Upper lobe of left lung (tissue), 6 donors: Measurements from ENCODE around the gene TBX15. TPM values are rescaled to one million over a fixed set of nuclear protein-coding genes. Genes with fewer than 3 reads are reported as not detected.

ENCODE experiments used
- ATAC-seq, 2 donors: fragments of 200-7000 bp; cut with Tn5 transposase; one replicate each; pipeline ENCODE4 v1.9.1; 2022; ENCODE audit warnings: mild to moderate bottlenecking in 2 of 2, moderate library complexity in 2 of 2; ENCODE audit not compliant: low FRiP score in 2 of 2
- DNase-seq, 2 donors: peaks; one replicate each; pipeline ENCODE4 v3.0.0-alpha.2; 2019 to 2020
- H3K27ac ChIP-seq, 4 donors: fragments of 200-600 bp; sonication (generic); one replicate each; pipeline ENCODE4 v1.5.1; 2016 to 2019
- H3K27me3 ChIP-seq, 4 donors: fragments of 200-600 bp; sonication (generic); one replicate each; pipeline ENCODE4 v1.5.1; 2017 to 2019
- H3K36me3 ChIP-seq, 4 donors: fragments of 200-600 bp; sonication (generic); one replicate each; pipeline ENCODE4 v1.5.1; 2016 to 2019
- H3K4me1 ChIP-seq, 4 donors: fragments of 200-600 bp; sonication (generic); one replicate each; pipeline ENCODE4 v1.5.1; 2018 to 2019
- H3K4me3 ChIP-seq, 4 donors: fragments of 200-600 bp; sonication (generic); one replicate each; pipeline ENCODE4 v1.5.1; 2017 to 2019; ENCODE audit warnings: mild to moderate bottlenecking in 2 of 4, moderate library complexity in 1 of 4
- H3K9me3 ChIP-seq, 4 donors: fragments of 200-600 bp; sonication (generic); one replicate each; pipeline ENCODE4 v1.5.1; 2018 to 2019
- CTCF ChIP-seq, 6 experiments: fragments of 450-650 bp in 4 of 6; fragments of 200-600 bp in 2 of 6; sonication (generic) in 2 of 6; IDR thresholded peaks; one replicate each; pipeline ENCODE4 v1.5.1; 2016 to 2019; ENCODE audit warnings: antibody characterized with exemption in 6 of 6
- EP300 ChIP-seq, 4 donors: sonication (generic); formaldehyde crosslinking; IDR thresholded peaks; one replicate each; pipeline ENCODE4 v1.5.1; 2017; ENCODE audit warnings: antibody characterized with exemption in 4 of 4, control low read depth in 2 of 4
- POLR2A ChIP-seq, 4 donors: fragments of 450-650 bp; IDR thresholded peaks; one replicate each; pipeline ENCODE4 v1.5.1; 2016 to 2017; ENCODE audit warnings: antibody characterized with exemption in 4 of 4, mild to moderate bottlenecking in 2 of 4
- POLR2AphosphoS5 ChIP-seq, 2 donors: sonication (generic); formaldehyde crosslinking; IDR thresholded peaks; one replicate each; pipeline ENCODE4 v1.5.1; 2017; ENCODE audit warnings: antibody characterized with exemption in 2 of 2
- WGBS, 2 donors: methylation state at CpG; one replicate each; pipeline ENCODE4 v1.1.5; 2017 to 2018; 5-methylcytosine and 5-hydroxymethylcytosine counted together
- total RNA-seq, 6 donors: library from RNA; depleted of rRNA in 4 of 6; stranded (reverse); fragments of >200 nt in 4 of 6; gene quantifications; one replicate each; pipeline versions ENCODE4 v1.1.0 to v1.2.1, GENCODE V29; 2016 to 2021
- donor health status: DM: no; HTN: no; CAD: no; lungs with moderate emphysema.
- donor health status: DM: no; HTN: yes; CAD: no; lungs with severe emphysema.

TBX15 gene
- total RNA-seq, 6 donors from 2014 or later = 0.13 to 1.2 (median 0.39) TPM; not detected in 1

- Histone ChIP-seq H3K27ac (no peak overlapping the region), H3K4me3 (no peak overlapping the region), H3K4me1 (peaks cover 18 to 50% (median 28%) of the 10 kb centered on the region in 4 donors), H3K9me3 (no peaks in the 10 kb centered on the region), H3K27me3 (peaks cover 2 to 77% (median 38%) of the 10 kb centered on the region in 4 donors), H3K36me3 (no peaks in the 10 kb centered on the region)
- WGBS, 2 donors = 30 to 49% methylated on average over 6 of the region's 6 CpGs
- DNase-seq = no peak
- no peak for TF ChIP-seq POLR2A (IDR thresholded peaks at IDR 0.05)
- no peak for ATAC-seq
These were observed 5.9 kb downstream of the TBX15 start for GRCh38 chr1:118982266-118982665.

GRCh38 chr1:118981436-118981835 is 6.7 kb downstream of the TBX15 start:
- no peak overlapping the region for H3K27ac ChIP-seq
- peaks cover 14 to 42% (median 25%) of the 10 kb centered on the region in 4 donors for H3K4me1 ChIP-seq
- H3K27me3 ChIP-seq = peaks cover 2 to 70% (median 35%) of the 10 kb centered on the region in 4 donors
- WGBS, 2 donors = 18 to 24% methylated on average over 1 of the region's 1 CpG
- no peak overlapping the region for H3K4me3 ChIP-seq
- H3K9me3 ChIP-seq = no peaks in the 10 kb centered on the region
- TF ChIP-seq CTCF (IDR thresholded peaks at IDR 0.05) (no peak), POLR2A (IDR thresholded peaks at IDR 0.05) (no peak), EP300 (IDR thresholded peaks at IDR 0.05) (no peak), POLR2AphosphoS5 (IDR thresholded peaks at IDR 0.05) (no peak)
- ATAC-seq (no peak), DNase-seq (no peak)
- no peaks in the 10 kb centered on the region for H3K36me3 ChIP-seq

- WGBS, 2 donors = 12% methylated on average over 47 to 59 of the region's 59 CpGs
- Histone ChIP-seq H3K27ac (no peak overlapping the region), H3K4me3 (peak overlapping the region in 1 of 4 donors; percentile 0), H3K9me3 (no peaks in the 10 kb centered on the region), H3K36me3 (no peaks in the 10 kb centered on the region), H3K4me1 (peaks cover 14 to 30% (median 21%) of the 10 kb centered on the region in 4 donors), H3K27me3 (peaks cover 2 to 56% (median 25%) of the 10 kb centered on the region in 4 donors)
- DNase-seq (peak in 1 of 2 donors; percentile 79), ATAC-seq (no peak)
- TF ChIP-seq POLR2A (IDR thresholded peaks at IDR 0.05) (no peak), EP300 (IDR thresholded peaks at IDR 0.05) (no peak), POLR2AphosphoS5 (IDR thresholded peaks at IDR 0.05) (no peak), CTCF (IDR thresholded peaks at IDR 0.05) (no peak)
These were observed 8.2 kb downstream of the TBX15 start for GRCh38 chr1:118979754-118980575.

- 13 to 15% methylated on average over 23 of the region's 23 CpGs for WGBS, 2 donors
These were observed 9.0 kb downstream of the TBX15 start for GRCh38 chr1:118978914-118979701.

More at GRCh38 chr1:118978914-118979701, 9.0 kb downstream of the TBX15 start:
- TF ChIP-seq CTCF (IDR thresholded peaks at IDR 0.05) (no peak), POLR2AphosphoS5 (IDR thresholded peaks at IDR 0.05) (no peak), EP300 (IDR thresholded peaks at IDR 0.05) (no peak), POLR2A (IDR thresholded peaks at IDR 0.05) (no peak)
- Histone ChIP-seq H3K4me3 (peak overlapping the region in 1 of 4 donors; percentile 0), H3K4me1 (peaks cover 9 to 21% (median 13%) of the 10 kb centered on the region in 4 donors), H3K27ac (no peak overlapping the region), H3K36me3 (no peaks in the 10 kb centered on the region), H3K9me3 (no peaks in the 10 kb centered on the region), H3K27me3 (peaks cover 2 to 47% (median 18%) of the 10 kb centered on the region in 4 donors)
- ATAC-seq = no peak
- DNase-seq = no peak
